ENCODE results near the gene TXN. TPM values are rescaled to one million over a fixed set of nuclear protein-coding genes. Genes with fewer than 3 reads are reported as not detected.

Gene TXN
- total RNA-seq, 1 experiment from 2014 or later = 280 TPM

DNA sequence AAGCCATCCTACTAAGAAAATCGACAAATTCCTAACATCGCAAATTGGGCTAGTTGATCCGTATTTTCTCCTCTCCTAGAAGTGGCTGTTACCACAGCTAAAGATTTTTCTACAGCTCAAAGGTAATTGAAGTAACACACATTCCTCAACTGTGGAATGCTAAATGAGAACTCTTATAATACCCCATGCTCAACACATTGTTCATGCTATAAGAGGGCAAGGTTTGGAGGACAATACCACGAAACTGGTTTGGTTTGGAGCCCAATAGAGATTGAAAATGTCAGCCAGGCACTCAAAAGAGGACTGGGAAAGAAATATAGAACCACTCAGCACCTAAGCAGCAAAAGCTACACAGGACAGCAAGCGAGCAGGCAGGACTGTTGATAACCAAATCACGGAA is 10.1 kb downstream of the TXN start:
- Histone ChIP-seq H3K23me2 (ENCODE audit: insufficient read length, low read depth, low read length, poor library complexity, severe bottlenecking) (no peaks in the 10 kb centered on the region), H4K5ac (ENCODE audit: insufficient read length, low read depth, low read length) (no peak overlapping the region)

More for the DNA sequence above, 10.1 kb downstream of the TXN start:
- Histone ChIP-seq H3K9ac (ENCODE audit: extremely low read depth, insufficient read length, low read length) (no peak overlapping the region), H3K4ac (ENCODE audit: low read depth, low read length) (no peak overlapping the region), H3K23ac (ENCODE audit: insufficient read length, low read depth, low read length) (no peak overlapping the region), H3T11ph (ENCODE audit: low read length) (no peak overlapping the region), H2BK20ac (ENCODE audit: low read depth, low read length, poor library complexity, severe bottlenecking) (no peak overlapping the region), H2BK12ac (ENCODE audit: insufficient read length, low read depth, low read length) (no peak overlapping the region), H3K79me2 (ENCODE audit: insufficient read depth, low read length) (peaks cover 7% of the 10 kb centered on the region; the same call in 1 of the 2 replicates), H2BK15ac (ENCODE audit: low read depth, low read length) (no peak overlapping the region), H4K8ac (replicated peaks; ENCODE audit: insufficient read length, low read depth, low read length) (no peak overlapping the region), H2AFZ (ENCODE audit: low read length) (no peak overlapping the region), H3K27ac (ENCODE audit: insufficient read length, low read depth, low read length) (no peak overlapping the region), H3K4me2 (ENCODE audit: insufficient read depth, insufficient read length, low read length) (no peak overlapping the region), H2BK120ac (ENCODE audit: low read depth, low read length, poor library complexity, severe bottlenecking) (no peak overlapping the region), H3K27me3 (ENCODE audit: insufficient read depth, low read length) (no peaks in the 10 kb centered on the region), H2BK5ac (ENCODE audit: insufficient read length, low read length) (no peak overlapping the region), H3K79me1 (ENCODE audit: insufficient read depth, low read depth, low read length, poor library complexity, severe bottlenecking) (peaks cover 3% of the 10 kb centered on the region), H4K91ac (ENCODE audit: insufficient read length, low read depth, low read length) (no peak overlapping the region), H3K9me3 (ENCODE audit: control insufficient read depth, low read depth, low read length) (no peaks in the 10 kb centered on the region), H3K4me1 (ENCODE audit: insufficient read depth, low read length) (no peaks in the 10 kb centered on the region; the same call in 1 of the 2 replicates), H4K20me1 (ENCODE audit: control insufficient read depth, insufficient read depth, insufficient read length) (no peaks in the 10 kb centered on the region), H3K14ac (ENCODE audit: insufficient read depth, low read length) (no peak overlapping the region), H2AK5ac (ENCODE audit: insufficient read length, low read length) (no peak overlapping the region), H3K56ac (ENCODE audit: insufficient read length, low read depth, low read length) (no peak overlapping the region), H3K18ac (ENCODE audit: insufficient read length, low read depth, low read length) (no peak overlapping the region)
- TF ChIP-seq, protein P1, sequence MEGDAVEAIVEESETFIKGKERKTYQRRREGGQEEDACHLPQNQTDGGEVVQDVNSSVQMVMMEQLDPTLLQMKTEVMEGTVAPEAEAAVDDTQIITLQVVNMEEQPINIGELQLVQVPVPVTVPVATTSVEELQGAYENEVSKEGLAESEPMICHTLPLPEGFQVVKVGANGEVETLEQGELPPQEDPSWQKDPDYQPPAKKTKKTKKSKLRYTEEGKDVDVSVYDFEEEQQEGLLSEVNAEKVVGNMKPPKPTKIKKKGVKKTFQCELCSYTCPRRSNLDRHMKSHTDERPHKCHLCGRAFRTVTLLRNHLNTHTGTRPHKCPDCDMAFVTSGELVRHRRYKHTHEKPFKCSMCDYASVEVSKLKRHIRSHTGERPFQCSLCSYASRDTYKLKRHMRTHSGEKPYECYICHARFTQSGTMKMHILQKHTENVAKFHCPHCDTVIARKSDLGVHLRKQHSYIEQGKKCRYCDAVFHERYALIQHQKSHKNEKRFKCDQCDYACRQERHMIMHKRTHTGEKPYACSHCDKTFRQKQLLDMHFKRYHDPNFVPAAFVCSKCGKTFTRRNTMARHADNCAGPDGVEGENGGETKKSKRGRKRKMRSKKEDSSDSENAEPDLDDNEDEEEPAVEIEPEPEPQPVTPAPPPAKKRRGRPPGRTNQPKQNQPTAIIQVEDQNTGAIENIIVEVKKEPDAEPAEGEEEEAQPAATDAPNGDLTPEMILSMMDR (conservative IDR thresholded peaks at IDR 0.05) = no peak
- DNase-seq = no peak
- WGBS (ENCODE audit: extremely low coverage, insufficient read length, low lambda C conversion rate) = no CpG with 5 or more reads among the region's 6 CpGs
- peaks cover 9 to 10% of the 10 kb centered on the region in 2 experiments for H3K4me1 Mint-ChIP-seq
- no peaks in the 10 kb centered on the region for H3K9me3 Mint-ChIP-seq
- H3K27me3 Mint-ChIP-seq (ENCODE audit: low read depth) = no peaks in the 10 kb centered on the region
- H3K4me3 Mint-ChIP-seq = no peak overlapping the region
- peak overlapping the region in 2 of 3 experiments; percentile 14 to 52; a peak in 1 of 7 replicates for H3K27ac Mint-ChIP-seq
- H3K36me3 Mint-ChIP-seq (ENCODE audit: insufficient read depth in 1 of 3, low read depth in 3 of 3) = peaks cover 18 to 63% (median 52%) of the 10 kb centered on the region in 3 experiments

All from H9 (cell line).